ENCODE data around the gene CDKN2A.
A peak's percentile ranks its signal among the peaks of the same experiment; 100 is the strongest.
"Not testable (repeated sequence)": the region's sequence is repeated elsewhere in the genome, so short reads cannot be mapped to it uniquely, and the experiment has no call there.

The CDKN2A gene

GRCh38 chr9:21982391-21982790, 11.8 kb downstream of the CDKN2A start:
- no peak for DNase-seq (ENCODE audit: low read depth)

- no peak for DNase-seq (ENCODE audit: low read depth)
Measured at GRCh38 chr9:21976334-21976875, 17.8 kb downstream of the CDKN2A start.

- DNase-seq (ENCODE audit: low read depth): peak; percentile 67
Measured at GRCh38 chr9:21974722-21975409, 19.3 kb downstream of the CDKN2A start.

GRCh38 chr9:21974343-21974721, 19.9 kb downstream of the CDKN2A start:
- no peak for DNase-seq (ENCODE audit: low read depth)

GRCh38 chr9:21972361-21972760, 21.8 kb downstream of the CDKN2A start:
- DNase-seq (ENCODE audit: low read depth): no peak

- no peak for DNase-seq (ENCODE audit: low read depth)
Measured at GRCh38 chr9:21970800-21971640, 23.2 kb downstream of the CDKN2A start.

- DNase-seq (ENCODE audit: low read depth): no peak
Measured at GRCh38 chr9:21969951-21970799, 24.0 kb downstream of the CDKN2A start.

GRCh38 chr9:21969011-21969940, 24.9 kb downstream of the CDKN2A start:
- DNase-seq (ENCODE audit: low read depth): no peak

- no peak for DNase-seq (ENCODE audit: low read depth)
Measured at GRCh38 chr9:21968331-21969010, 25.7 kb downstream of the CDKN2A start.

GRCh38 chr9:21967702-21968101, 26.5 kb downstream of the CDKN2A start:
- DNase-seq (ENCODE audit: low read depth): no peak

GRCh38 chr9:21967169-21967568, 27.0 kb downstream of the CDKN2A start:
- no peak for DNase-seq (ENCODE audit: low read depth)

GRCh38 chr9:21966140-21966851, 27.9 kb downstream of the CDKN2A start:
- no peak for DNase-seq (ENCODE audit: low read depth)

- peak; percentile 71 for DNase-seq (ENCODE audit: low read depth)
Measured at GRCh38 chr9:21965401-21965951, 28.7 kb downstream of the CDKN2A start.

- peak; percentile 18 for DNase-seq (ENCODE audit: low read depth)
Measured at GRCh38 chr9:21964925-21965385, 29.2 kb downstream of the CDKN2A start.

- DNase-seq (ENCODE audit: low read depth): no peak
Measured at GRCh38 chr9:21961569-21961968, 32.6 kb downstream of the CDKN2A start.

- DNase-seq (ENCODE audit: low read depth): not testable (repeated sequence)
Measured at GRCh38 chr9:21959268-21959667, 34.9 kb downstream of the CDKN2A start.

GRCh38 chr9:21958833-21959232, 35.4 kb downstream of the CDKN2A start:
- DNase-seq (ENCODE audit: low read depth): no peak

- DNase-seq (ENCODE audit: low read depth): no peak
Measured at GRCh38 chr9:21945606-21946005, 48.6 kb downstream of the CDKN2A start.

- no peak for DNase-seq (ENCODE audit: low read depth)
Measured at GRCh38 chr9:21943464-21943863, 50.7 kb downstream of the CDKN2A start.

Measured in fibroblast of gingiva (primary cell).